DOHH2 (cell line): ENCODE measurements around the gene SCRN2.

Experiments
- H3F3A ChIP-seq: fragments of 200-600 bp; sonication (generic), shearing (Covaris generic); 2 replicates; pipeline ENCODE4 v1.6.0; 2016; ENCODE audit warnings: antibody characterized with exemption, mild to moderate bottlenecking; ENCODE audit not compliant: control insufficient read depth, insufficient read depth
- H3K27ac ChIP-seq: fragments of 200-600 bp; sonication (generic); 2 replicates; pipeline ENCODE4 v1.5.1; 2014; ENCODE audit warnings: low read depth, mild to moderate bottlenecking, low read length, moderate library complexity
- H3K27me3 ChIP-seq: fragments of 200-600 bp; sonication (generic); 2 replicates; pipeline ENCODE4 v1.6.1; 2014; ENCODE audit warnings: mild to moderate bottlenecking, low read length, mixed read lengths; ENCODE audit not compliant: control insufficient read depth
- H3K36me3 ChIP-seq: fragments of 200-600 bp; sonication (generic); 2 replicates; pipeline ENCODE4 v1.6.1; 2014; ENCODE audit warnings: mild to moderate bottlenecking, low read length, moderate library complexity, mixed read lengths; ENCODE audit not compliant: control insufficient read depth
- H3K4me1 ChIP-seq: fragments of 200-600 bp; sonication (generic); 2 replicates; pipeline ENCODE4 v1.6.1; 2014; ENCODE audit warnings: mild to moderate bottlenecking, low read length, mixed read lengths; ENCODE audit not compliant: control insufficient read depth
- H3K4me2 ChIP-seq: fragments of 200-600 bp; sonication (generic); 2 replicates; pipeline ENCODE4 v1.6.0; 2014; ENCODE audit warnings: mild to moderate bottlenecking, low read length, moderate library complexity
- H3K4me3 ChIP-seq: fragments of 200-600 bp; sonication (generic); 2 replicates; pipeline ENCODE4 v1.5.1; 2014; ENCODE audit warnings: mild to moderate bottlenecking, low read length, mixed read lengths
- H3K79me2 ChIP-seq: fragments of 200-600 bp; sonication (generic); 2 replicates; pipeline ENCODE4 v1.6.1; 2014; ENCODE audit warnings: mild to moderate bottlenecking, low read length, mixed read lengths; ENCODE audit not compliant: control insufficient read depth
- H3K9me2 ChIP-seq: fragments of 200-600 bp; sonication (generic); replicated peaks from 2 replicates; pipeline ENCODE4 v1.6.1; 2014; ENCODE audit warnings: mild to moderate bottlenecking, low read length, mixed read lengths; ENCODE audit not compliant: control insufficient read depth
- H3K9me3 ChIP-seq: fragments of 200-600 bp; sonication (generic); 2 replicates; pipeline ENCODE4 v1.6.1; 2014; ENCODE audit warnings: antibody characterized with exemption, low read length, mixed read lengths; ENCODE audit not compliant: control insufficient read depth, insufficient read depth
- H4K20me1 ChIP-seq: fragments of 200-600 bp; sonication (generic); 2 replicates; pipeline ENCODE4 v1.6.0; 2014; ENCODE audit warnings: low read depth, mild to moderate bottlenecking, antibody characterized with exemption, low read length, moderate library complexity; ENCODE audit not compliant: control insufficient read depth, insufficient read depth
- CTCF ChIP-seq: fragments of 200-600 bp; sonication (generic); IDR thresholded peaks from one replicate; pipeline ENCODE4 v1.5.1; 2014; ENCODE audit warnings: antibody characterized with exemption, mild to moderate bottlenecking, low read depth, low read length; ENCODE audit not compliant: poor library complexity, severe bottlenecking
- EZH2phosphoT487 ChIP-seq: fragments of 200-600 bp; sonication (generic); IDR thresholded peaks from 2 replicates; pipeline ENCODE4 v1.6.1; 2017; ENCODE audit warnings: borderline replicate concordance, mild to moderate bottlenecking, antibody characterized with exemption, low read length, moderate library complexity, mixed read lengths

SCRN2 gene

GRCh38 chr17:47844227-47844626 lies 3.2 kb upstream of the SCRN2 start:
- no peaks in the 10 kb centered on the region; the same call in 1 of the 2 replicates for H3K79me2 ChIP-seq
- peaks cover 22% of the 10 kb centered on the region for H3K4me1 ChIP-seq
- H3K27ac ChIP-seq = no peak overlapping the region
- no peaks in the 10 kb centered on the region for H3F3A ChIP-seq
- H3K4me3 ChIP-seq = no peak overlapping the region
- no peaks in the 10 kb centered on the region for H3K36me3 ChIP-seq
- no peak for TF ChIP-seq CTCF
- TF ChIP-seq EZH2phosphoT487 = no peak
- no peaks in the 10 kb centered on the region for H3K9me3 ChIP-seq
- H3K4me2 ChIP-seq = no peak overlapping the region
- no peaks in the 10 kb centered on the region for H4K20me1 ChIP-seq
- peaks cover 14% of the 10 kb centered on the region; the same call in 1 of the 2 replicates for H3K27me3 ChIP-seq
- H3K9me2 ChIP-seq = no peaks in the 10 kb centered on the region

- Histone ChIP-seq H3K27ac (no peak overlapping the region), H3K4me2 (0 out of 2 replicates have a peak overlapping the region, but pooled peaks have one; percentile 8)
These were observed 2.3 kb upstream of the SCRN2 start for GRCh38 chr17:47843391-47843730.

GRCh38 chr17:47841488-47842291 lies 617 bp upstream of the SCRN2 start:
- Histone ChIP-seq H3K27ac (no peak overlapping the region), H3K27me3 (peaks cover 9% of the 10 kb centered on the region; the same call in 1 of the 2 replicates)

More at GRCh38 chr17:47843391-47843730, 2.3 kb upstream of the SCRN2 start:
- TF ChIP-seq EZH2phosphoT487 = no peak
- peak; percentile 32 for TF ChIP-seq CTCF
- Histone ChIP-seq H3K79me2 (no peaks in the 10 kb centered on the region; the same call in 1 of the 2 replicates), H3K36me3 (no peaks in the 10 kb centered on the region), H3K9me2 (no peaks in the 10 kb centered on the region), H3F3A (no peaks in the 10 kb centered on the region), H3K4me1 (peaks cover 22% of the 10 kb centered on the region), H3K27me3 (peaks cover 9% of the 10 kb centered on the region; the same call in 1 of the 2 replicates), H3K9me3 (no peaks in the 10 kb centered on the region), H4K20me1 (no peaks in the 10 kb centered on the region), H3K4me3 (no peak overlapping the region)

More at GRCh38 chr17:47841488-47842291, 617 bp upstream of the SCRN2 start:
- Histone ChIP-seq H3K4me2 (peak overlapping the region; percentile 88), H3K9me2 (no peaks in the 10 kb centered on the region), H4K20me1 (no peaks in the 10 kb centered on the region), H3K36me3 (no peaks in the 10 kb centered on the region), H3K4me3 (peak overlapping the region; percentile 85), H3K4me1 (peaks cover 22% of the 10 kb centered on the region), H3K79me2 (no peaks in the 10 kb centered on the region; the same call in 1 of the 2 replicates), H3K9me3 (no peaks in the 10 kb centered on the region), H3F3A (no peaks in the 10 kb centered on the region)
- TF ChIP-seq CTCF (peak; percentile 34), EZH2phosphoT487 (no peak)
